OCI-LY1 (cell line): Measurements from ENCODE around the gene PACRG.

ENCODE experiments used
- H2AFZ ChIP-seq: fragments of 200-600 bp; sonication (generic), shearing (Covaris generic); 2 replicates; pipeline ENCODE4 v1.6.0; 2014; ENCODE audit warnings: antibody characterized with exemption, mild to moderate bottlenecking, low read length
- H3F3A ChIP-seq: fragments of 200-600 bp; sonication (generic), shearing (Covaris generic); 2 replicates; pipeline ENCODE4 v1.6.0; 2014; ENCODE audit warnings: mild to moderate bottlenecking, antibody characterized with exemption, low read length, moderate library complexity; ENCODE audit not compliant: insufficient read depth
- H3K27ac ChIP-seq: fragments of 200-600 bp; sonication (generic); 2 replicates; pipeline ENCODE4 v1.5.1; 2014; ENCODE audit warnings: low read length, mixed run types, mild to moderate bottlenecking, low read depth; ENCODE audit not compliant: poor library complexity, severe bottlenecking
- H3K27me3 ChIP-seq: fragments of 200-600 bp; sonication (generic); 2 replicates; pipeline ENCODE4 v1.6.0; 2014; ENCODE audit warnings: antibody characterized with exemption, mild to moderate bottlenecking, low read length, moderate library complexity; ENCODE audit not compliant: insufficient read depth
- H3K36me3 ChIP-seq: fragments of 200-600 bp; sonication (generic); 2 replicates; pipeline ENCODE4 v1.6.1; 2014; ENCODE audit warnings: mild to moderate bottlenecking, antibody characterized with exemption, low read length, moderate library complexity, mixed read lengths; ENCODE audit not compliant: insufficient read depth
- H3K4me1 ChIP-seq: fragments of 200-600 bp; sonication (generic); 2 replicates; pipeline ENCODE4 v1.5.1; 2014; ENCODE audit warnings: mild to moderate bottlenecking, low read length, moderate library complexity; ENCODE audit not compliant: insufficient read depth, severe bottlenecking
- H3K4me2 ChIP-seq: fragments of 200-600 bp; sonication (generic), shearing (Covaris generic); 2 replicates; pipeline ENCODE4 v1.6.1; 2014; ENCODE audit warnings: low read length
- H3K4me3 ChIP-seq: fragments of 200-600 bp; sonication (generic); 2 replicates; pipeline ENCODE4 v1.5.1; 2014; ENCODE audit warnings: low read length, low read depth, mild to moderate bottlenecking, mixed read lengths; ENCODE audit not compliant: poor library complexity, severe bottlenecking
- H3K79me2 ChIP-seq: fragments of 200-600 bp; shearing (Covaris generic); 2 replicates; pipeline ENCODE4 v1.6.1; 2016; ENCODE audit warnings: mixed run types, low read length, mixed read lengths; ENCODE audit not compliant: insufficient read depth
- H3K9ac ChIP-seq: fragments of 200-600 bp; sonication (generic), shearing (Covaris generic); 2 replicates; pipeline ENCODE4 v1.6.1; 2014; ENCODE audit warnings: mild to moderate bottlenecking, low read length, mixed read lengths
- H3K9me2 ChIP-seq: fragments of 200-600 bp; sonication (generic), shearing (Covaris generic); 2 replicates; pipeline ENCODE4 v1.6.1; 2014; ENCODE audit warnings: low read depth, mild to moderate bottlenecking, low read length, mixed read lengths
- H3K9me3 ChIP-seq: fragments of 200-600 bp; shearing (Covaris generic); 2 replicates; pipeline ENCODE4 v1.6.1; 2014; ENCODE audit warnings: low read length, mixed read lengths
- H4K20me1 ChIP-seq: fragments of 200-600 bp; sonication (generic), shearing (Covaris generic); 2 replicates; pipeline ENCODE4 v1.6.0; 2016; ENCODE audit warnings: mild to moderate bottlenecking, low read length; ENCODE audit not compliant: insufficient read depth
- CTCF ChIP-seq: fragments of 200-600 bp; sonication (generic), shearing (Covaris generic); IDR thresholded peaks from 2 replicates; pipeline ENCODE4 v1.5.1; 2017; ENCODE audit warnings: mild to moderate bottlenecking, antibody characterized with exemption, low read length, moderate library complexity, mixed read lengths
- EZH2 ChIP-seq: fragments of 200-600 bp; sonication (generic), shearing (Covaris generic); IDR thresholded peaks from 2 replicates; pipeline ENCODE4 v1.8.0; 2017; ENCODE audit warnings: borderline replicate concordance, mixed run types, mild to moderate bottlenecking, antibody characterized with exemption, low read length, moderate library complexity, mixed read lengths

The PACRG gene

DNA sequence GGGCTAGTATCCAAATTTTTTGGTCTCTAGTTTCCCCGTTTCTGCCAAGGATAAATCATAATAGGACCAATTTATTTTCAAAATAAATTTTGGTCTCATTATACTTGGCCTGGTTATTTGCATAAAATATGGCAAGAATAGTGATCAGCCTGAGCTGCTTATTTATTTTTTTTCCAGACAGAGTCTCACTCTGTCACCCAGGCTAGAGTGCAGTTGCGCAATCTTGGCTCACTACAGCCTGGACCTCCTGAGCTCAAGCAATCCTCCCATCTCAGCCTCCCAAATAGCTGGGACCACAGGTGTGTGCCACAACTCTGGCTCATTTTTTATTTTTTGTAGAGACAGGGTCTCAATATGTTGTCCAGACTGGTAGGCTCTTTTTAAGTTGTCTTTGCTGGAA lies 329.5 kb downstream of the PACRG start:
- Histone ChIP-seq H3K27ac (no peak overlapping the region), H3K9ac (no peak overlapping the region), H3K4me2 (no peak overlapping the region), H3K27me3 (no peaks in the 10 kb centered on the region), H3K4me3 (no peak overlapping the region), H3K9me2 (no peaks in the 10 kb centered on the region), H3K79me2 (no peaks in the 10 kb centered on the region), H3K9me3 (no peaks in the 10 kb centered on the region), H2AFZ (no peak overlapping the region), H3K36me3 (no peaks in the 10 kb centered on the region), H4K20me1 (no peaks in the 10 kb centered on the region), H3K4me1 (no peaks in the 10 kb centered on the region), H3F3A (no peaks in the 10 kb centered on the region)
- TF ChIP-seq EZH2 (no peak), CTCF (no peak)

DNA sequence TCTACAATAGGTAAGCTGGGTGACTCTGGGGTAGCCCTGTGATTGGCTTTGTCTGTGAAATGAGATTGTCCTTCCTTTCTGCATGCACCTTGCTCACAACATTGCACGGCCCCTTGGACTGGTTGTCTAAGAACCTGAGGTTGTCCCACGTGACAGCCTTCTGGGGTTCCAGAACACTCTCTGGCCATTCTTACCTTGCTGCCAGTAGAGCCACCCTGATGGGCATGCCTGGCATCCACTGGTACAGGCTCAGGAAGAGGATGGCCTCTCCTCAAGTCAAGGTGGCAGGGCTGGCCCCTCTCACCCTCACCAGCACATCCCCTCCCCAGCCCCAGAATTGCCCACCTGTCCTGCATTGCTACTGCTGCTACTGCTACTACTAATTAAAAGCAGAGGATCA lies 335.0 kb downstream of the PACRG start:
- Histone ChIP-seq H3K9me2 (no peaks in the 10 kb centered on the region), H3K79me2 (no peaks in the 10 kb centered on the region), H3F3A (no peaks in the 10 kb centered on the region), H3K4me2 (no peak overlapping the region), H3K9me3 (no peaks in the 10 kb centered on the region), H2AFZ (no peak overlapping the region), H3K36me3 (no peaks in the 10 kb centered on the region), H3K27me3 (no peaks in the 10 kb centered on the region), H3K4me1 (no peaks in the 10 kb centered on the region), H4K20me1 (no peaks in the 10 kb centered on the region), H3K4me3 (no peak overlapping the region), H3K27ac (no peak overlapping the region), H3K9ac (no peak overlapping the region)
- no peak for TF ChIP-seq CTCF
- TF ChIP-seq EZH2: no peak

GRCh38 chr6:163063561-163063960 lies 335.8 kb downstream of the PACRG start:
- Histone ChIP-seq H3K36me3 (no peaks in the 10 kb centered on the region), H3K27ac (no peak overlapping the region), H3K4me1 (no peaks in the 10 kb centered on the region), H3K27me3 (no peaks in the 10 kb centered on the region), H3K4me2 (no peak overlapping the region), H3K4me3 (no peak overlapping the region), H2AFZ (no peak overlapping the region), H3K9me2 (no peaks in the 10 kb centered on the region), H4K20me1 (no peaks in the 10 kb centered on the region), H3K9ac (no peak overlapping the region), H3F3A (no peaks in the 10 kb centered on the region), H3K79me2 (no peaks in the 10 kb centered on the region), H3K9me3 (no peaks in the 10 kb centered on the region)
- TF ChIP-seq CTCF: no peak
